Natural killer cell (primary cell): ENCODE measurements around the gene SPATS2L. TPM values are rescaled to one million over a fixed set of nuclear protein-coding genes. Genes with fewer than 3 reads are reported as not detected.

Experiments used
- ATAC-seq, 3 donors: fragments of 150-1000 bp in 2 of 3; fragments of 200-7000 bp in 1 of 3; cut with Tn5 transposase; 1 replicate in 1 of 3; 2 replicates in 2 of 3; pipeline ENCODE4 v1.10.0; 2021; ENCODE audit warnings: mild to moderate bottlenecking in 2 of 3, moderate library complexity in 2 of 3
- DNase-seq, 2 donors: peaks; one replicate each; pipeline versions ENCODE4 v3.0.0 to v3.0.0-alpha.2; 2013 to 2021; ENCODE audit warnings: mixed read lengths in 1 of 2
- H3K27ac ChIP-seq: one replicate; pipeline ENCODE4 v1.5.1; 2013; ENCODE audit warnings: mild to moderate bottlenecking, low read length
- H3K27me3 ChIP-seq: one replicate; pipeline ENCODE4 v1.6.1; 2013; ENCODE audit warnings: low read length; ENCODE audit not compliant: control insufficient read depth, insufficient read depth
- H3K36me3 ChIP-seq: one replicate; pipeline ENCODE4 v1.6.1; 2013; ENCODE audit warnings: low read length; ENCODE audit not compliant: control insufficient read depth, insufficient read depth
- H3K4me1 ChIP-seq: one replicate; pipeline ENCODE4 v1.6.1; 2013; ENCODE audit warnings: low read length; ENCODE audit not compliant: control insufficient read depth, insufficient read depth
- H3K4me3 ChIP-seq: one replicate; pipeline ENCODE4 v1.5.1; 2013; ENCODE audit warnings: low read length
- H3K9me3 ChIP-seq: one replicate; pipeline ENCODE4 v1.6.1; 2013; ENCODE audit warnings: low read length; ENCODE audit not compliant: control insufficient read depth, insufficient read depth
- H3K27ac Mint-ChIP-seq, 2 donors: one replicate each; pipeline ENCODE4 v1.8.0; 2022; ENCODE audit warnings: mild to moderate bottlenecking in 2 of 2, mixed read lengths in 2 of 2, moderate library complexity in 1 of 2
- H3K27me3 Mint-ChIP-seq, 2 donors: one replicate each; pipeline ENCODE4 v1.8.0; 2022; ENCODE audit warnings: low read depth in 2 of 2, mixed read lengths in 2 of 2
- H3K36me3 Mint-ChIP-seq: one replicate; pipeline ENCODE4 v1.8.0; 2022; ENCODE audit warnings: mixed read lengths
- H3K4me1 Mint-ChIP-seq, 2 donors: one replicate each; pipeline ENCODE4 v1.8.0; 2022; ENCODE audit warnings: mixed read lengths in 2 of 2
- H3K4me3 Mint-ChIP-seq: one replicate; pipeline ENCODE4 v1.8.0; 2022; ENCODE audit warnings: mild to moderate bottlenecking, moderate library complexity, mixed read lengths
- H3K9me3 Mint-ChIP-seq, 2 donors: one replicate each; pipeline ENCODE4 v1.8.0; 2022; ENCODE audit warnings: mixed read lengths in 2 of 2
- WGBS: methylation state at CpG from one replicate; pipeline ENCODE4 v1.1.7; 2013; ENCODE audit warnings: missing lambda C conversion rate; ENCODE audit not compliant: insufficient coverage; 5-methylcytosine and 5-hydroxymethylcytosine counted together
- intact Hi-C: fragments of 100-400 bp; cut with micrococcal nuclease; formaldehyde crosslinking; loops from one replicate; pipeline ENCODE4 v1.14.2; 2022
- total RNA-seq, 4 donors: library from RNA; stranded (reverse); fragments of 120-200 nt in 1 of 4; gene quantifications; one replicate each; pipeline versions ENCODE4 v1.2.3 to v1.2.4, GENCODE V29; 2013 to 2022
- TF ChIP-seq, protein P1 (sequence below): fragments of 200-600 bp; IDR thresholded peaks from one replicate; pipeline ENCODE4 v1.8.0; 2022; ENCODE audit warnings: antibody characterized with exemption

SPATS2L gene
- total RNA-seq, 3 donors from 2014 or later (not counting 1 experiment from before 2014, with no cell fraction given), result 3.8 to 10.9 (median 4.4) TPM

GRCh38 chr2:200354833-200355751 is 48.6 kb downstream of the SPATS2L start:
- ATAC-seq (no peak), DNase-seq (no peak)
- Mint-ChIP-seq H3K27ac (no peak overlapping the region), H3K36me3 (no peaks in the 10 kb centered on the region), H3K4me3 (no peak overlapping the region), H3K4me1 (no peaks in the 10 kb centered on the region), H3K9me3 (no peaks in the 10 kb centered on the region), H3K27me3 (no peaks in the 10 kb centered on the region)
- H3K27ac ChIP-seq, result no peak overlapping the region
- 93% methylated on average over 11 of the region's 11 CpGs for WGBS
- no peaks in the 10 kb centered on the region for H3K4me1 ChIP-seq
- intact Hi-C loops, result no loop called here
- TF ChIP-seq, protein P1, sequence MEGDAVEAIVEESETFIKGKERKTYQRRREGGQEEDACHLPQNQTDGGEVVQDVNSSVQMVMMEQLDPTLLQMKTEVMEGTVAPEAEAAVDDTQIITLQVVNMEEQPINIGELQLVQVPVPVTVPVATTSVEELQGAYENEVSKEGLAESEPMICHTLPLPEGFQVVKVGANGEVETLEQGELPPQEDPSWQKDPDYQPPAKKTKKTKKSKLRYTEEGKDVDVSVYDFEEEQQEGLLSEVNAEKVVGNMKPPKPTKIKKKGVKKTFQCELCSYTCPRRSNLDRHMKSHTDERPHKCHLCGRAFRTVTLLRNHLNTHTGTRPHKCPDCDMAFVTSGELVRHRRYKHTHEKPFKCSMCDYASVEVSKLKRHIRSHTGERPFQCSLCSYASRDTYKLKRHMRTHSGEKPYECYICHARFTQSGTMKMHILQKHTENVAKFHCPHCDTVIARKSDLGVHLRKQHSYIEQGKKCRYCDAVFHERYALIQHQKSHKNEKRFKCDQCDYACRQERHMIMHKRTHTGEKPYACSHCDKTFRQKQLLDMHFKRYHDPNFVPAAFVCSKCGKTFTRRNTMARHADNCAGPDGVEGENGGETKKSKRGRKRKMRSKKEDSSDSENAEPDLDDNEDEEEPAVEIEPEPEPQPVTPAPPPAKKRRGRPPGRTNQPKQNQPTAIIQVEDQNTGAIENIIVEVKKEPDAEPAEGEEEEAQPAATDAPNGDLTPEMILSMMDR, result no peak
- H3K36me3 ChIP-seq, result no peaks in the 10 kb centered on the region
- H3K27me3 ChIP-seq, result no peaks in the 10 kb centered on the region
- H3K4me3 ChIP-seq, result no peak overlapping the region
- H3K9me3 ChIP-seq, result no peaks in the 10 kb centered on the region

DNA sequence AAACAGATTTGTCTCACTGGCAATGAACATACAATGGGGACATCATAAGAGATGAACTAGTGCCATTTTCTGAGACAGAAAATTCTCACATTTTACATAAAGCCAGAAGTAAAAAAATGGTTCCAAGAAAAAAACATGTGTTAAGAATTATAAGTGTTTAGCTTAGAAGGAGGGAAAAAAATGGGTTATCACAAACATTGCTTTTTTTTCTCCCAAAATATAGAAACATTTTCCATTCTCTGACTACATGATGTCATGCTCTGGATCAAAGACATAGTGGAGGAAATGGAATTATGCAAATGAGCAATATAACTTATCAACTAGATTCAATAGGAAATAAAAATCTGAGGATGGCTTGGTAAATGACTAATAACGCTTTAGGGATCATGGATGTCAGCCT is 49.8 kb downstream of the SPATS2L start:
- Mint-ChIP-seq H3K27me3 (no peaks in the 10 kb centered on the region), H3K9me3 (no peaks in the 10 kb centered on the region), H3K4me3 (no peak overlapping the region), H3K36me3 (no peaks in the 10 kb centered on the region), H3K4me1 (no peaks in the 10 kb centered on the region), H3K27ac (no peak overlapping the region)
- no peaks in the 10 kb centered on the region for H3K36me3 ChIP-seq
- H3K4me3 ChIP-seq, result no peak overlapping the region
- TF ChIP-seq, protein P1, result no peak
- H3K27ac ChIP-seq, result no peak overlapping the region
- 100% methylated on average over 1 of the region's 1 CpG for WGBS
- ATAC-seq (no peak), DNase-seq (no peak)
- H3K9me3 ChIP-seq, result no peaks in the 10 kb centered on the region
- no peaks in the 10 kb centered on the region for H3K27me3 ChIP-seq
- intact Hi-C loops, result no loop called here
- H3K4me1 ChIP-seq, result no peaks in the 10 kb centered on the region

DNA sequence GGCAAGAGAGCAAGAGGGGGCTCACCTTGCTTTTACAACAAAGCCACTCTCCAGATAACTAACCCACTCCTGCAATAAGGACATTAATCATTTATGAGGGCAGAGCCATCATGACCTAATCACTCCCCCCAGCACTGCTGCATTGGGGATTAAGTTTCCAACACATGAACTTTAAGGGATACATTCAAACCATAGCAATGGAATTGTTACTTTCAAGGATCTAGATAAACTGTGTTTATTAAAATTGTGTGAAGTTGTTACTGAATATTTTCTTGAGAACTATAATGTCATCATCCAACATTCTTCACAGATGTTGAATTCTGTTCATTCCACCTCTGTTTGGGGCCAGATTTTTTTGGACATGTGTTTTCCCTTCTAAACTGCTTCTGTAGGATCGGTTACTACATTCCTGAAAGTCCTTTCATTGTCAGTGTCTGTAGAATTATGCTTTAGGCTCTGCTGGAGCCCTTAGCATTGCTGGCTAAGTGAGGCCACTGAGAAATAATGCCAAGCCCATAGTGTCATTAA is 50.4 kb downstream of the SPATS2L start:
- no peak overlapping the region for H3K4me3 ChIP-seq
- TF ChIP-seq, protein P1, result no peak
- WGBS, result 92% methylated on average over 1 of the region's 1 CpG

More for the DNA sequence above, 50.4 kb downstream of the SPATS2L start:
- Histone ChIP-seq H3K36me3 (no peaks in the 10 kb centered on the region), H3K9me3 (no peaks in the 10 kb centered on the region), H3K27me3 (no peaks in the 10 kb centered on the region), H3K27ac (no peak overlapping the region), H3K4me1 (no peaks in the 10 kb centered on the region)
- DNase-seq (no peak), ATAC-seq (no peak)
- intact Hi-C loops, result no loop called here
- Mint-ChIP-seq H3K27ac (no peak overlapping the region), H3K9me3 (no peaks in the 10 kb centered on the region), H3K36me3 (no peaks in the 10 kb centered on the region), H3K4me1 (no peaks in the 10 kb centered on the region), H3K4me3 (no peak overlapping the region), H3K27me3 (no peaks in the 10 kb centered on the region)
